Fibroblast of upper back skin (primary cell): ENCODE measurements around the gene AJUBA.

Source experiments
- DNase-seq: peaks from one replicate; pipeline ENCODE4 v3.0.0-alpha.2; 2013

Gene AJUBA

DNA sequence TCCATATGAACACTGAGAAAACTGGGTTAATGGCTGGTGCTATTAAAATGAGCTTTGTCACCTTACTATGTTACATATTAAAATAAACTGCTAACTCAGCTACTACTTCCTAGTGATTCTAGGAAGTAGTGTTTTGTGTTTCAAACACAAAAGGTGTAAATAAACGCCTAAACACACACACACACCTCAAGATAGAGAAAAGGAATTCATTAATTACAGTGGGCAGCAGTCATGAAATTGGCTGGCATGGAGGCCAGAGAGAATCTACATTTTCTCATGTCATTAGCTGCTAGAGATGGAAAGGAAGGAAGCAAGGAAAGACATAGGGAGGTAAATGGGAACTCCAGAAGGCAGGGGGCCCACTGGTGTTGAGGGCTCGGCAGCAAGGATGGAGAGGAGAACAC, 52.4 kb downstream of the AJUBA start:
- no peak for DNase-seq

DNA sequence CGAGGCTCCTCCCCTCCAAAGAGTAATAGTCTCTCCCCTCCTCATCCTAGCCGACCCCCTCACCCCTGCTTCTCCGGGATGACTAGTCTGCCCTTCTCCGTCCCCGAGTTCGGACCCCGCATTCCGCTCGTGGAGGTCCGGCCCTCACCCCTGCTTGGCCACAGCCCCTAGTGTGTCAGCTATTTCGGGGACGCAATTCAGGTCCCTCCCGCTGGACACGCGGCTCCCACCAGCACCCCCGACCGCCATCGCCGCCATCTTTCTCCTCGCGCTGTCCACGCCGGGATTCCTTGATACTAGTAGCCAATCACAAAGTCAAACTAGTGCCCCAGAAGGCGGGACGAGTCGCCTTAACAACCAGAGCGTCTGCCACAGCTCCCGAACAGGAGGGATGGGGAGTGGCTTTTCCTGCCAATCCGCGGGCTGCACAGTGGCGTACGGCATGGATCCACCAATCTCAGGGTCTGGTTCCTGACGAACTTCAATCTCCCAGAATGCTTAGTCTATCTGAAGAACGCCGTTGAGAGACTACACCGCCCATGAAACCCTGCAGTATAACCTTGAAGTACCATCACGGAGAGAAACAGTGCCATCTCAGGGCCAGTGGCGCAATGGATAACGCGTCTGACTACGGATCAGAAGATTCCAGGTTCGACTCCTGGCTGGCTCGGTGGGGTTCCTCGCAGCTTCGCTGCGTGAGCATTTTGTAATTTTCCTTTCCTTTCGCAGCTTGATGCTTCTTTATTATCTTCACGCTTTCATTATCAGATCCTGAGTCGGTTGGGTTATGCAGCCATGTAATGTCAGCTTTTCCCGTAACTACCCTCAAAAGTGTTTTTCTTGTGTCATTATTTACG, 53.0 kb downstream of the AJUBA start, which contains the start of gene PRMT5:
TSS of gene PRMT5 (minus strand) at position 273 of the 857 bp plus-strand sequence. CDS start at position 258, 15 bp downstream.
- DNase-seq: peak; percentile 100

GRCh38 chr14:22928237-22929103, 53.9 kb downstream of the AJUBA start:
- DNase-seq: no peak

DNA sequence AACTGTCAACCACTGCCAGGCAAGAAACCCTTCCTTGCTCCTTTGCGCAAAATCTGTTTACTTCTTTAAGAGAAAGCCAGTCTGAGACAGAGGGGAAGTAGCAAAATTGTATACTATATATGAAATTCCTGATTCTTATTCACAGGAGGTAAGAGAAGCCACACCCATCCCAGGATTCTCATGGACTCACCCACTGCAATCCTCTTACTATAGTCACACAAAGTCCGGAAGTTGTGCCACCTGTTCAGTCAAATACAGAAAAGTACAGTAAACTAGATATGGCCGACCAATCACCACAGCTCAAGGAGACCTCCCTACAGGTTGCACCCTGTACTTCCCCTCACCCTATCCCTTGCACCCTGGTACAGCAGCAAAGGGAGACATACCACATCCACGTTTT, 56.0 kb downstream of the AJUBA start:
- DNase-seq: no peak

DNA sequence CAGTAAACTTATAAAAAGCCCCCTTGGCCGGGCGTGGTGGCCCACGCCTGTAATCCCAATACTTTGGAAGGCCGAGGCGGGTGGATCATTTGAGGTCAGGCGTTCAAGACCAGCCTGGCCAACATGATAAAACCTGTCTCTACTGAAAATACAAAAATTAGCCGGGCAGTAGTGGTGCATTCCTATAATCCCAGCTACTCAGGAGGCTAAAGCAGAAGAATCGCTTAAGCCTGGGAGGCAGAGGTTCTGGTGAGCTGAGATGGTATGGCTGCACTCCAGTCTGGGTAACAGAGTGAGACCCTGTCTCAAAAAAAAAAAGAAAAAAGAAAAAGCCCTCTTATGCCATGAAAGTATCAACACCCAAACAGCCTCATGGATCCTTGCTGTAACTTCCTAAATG, 56.8 kb downstream of the AJUBA start:
- no peak for DNase-seq

DNA sequence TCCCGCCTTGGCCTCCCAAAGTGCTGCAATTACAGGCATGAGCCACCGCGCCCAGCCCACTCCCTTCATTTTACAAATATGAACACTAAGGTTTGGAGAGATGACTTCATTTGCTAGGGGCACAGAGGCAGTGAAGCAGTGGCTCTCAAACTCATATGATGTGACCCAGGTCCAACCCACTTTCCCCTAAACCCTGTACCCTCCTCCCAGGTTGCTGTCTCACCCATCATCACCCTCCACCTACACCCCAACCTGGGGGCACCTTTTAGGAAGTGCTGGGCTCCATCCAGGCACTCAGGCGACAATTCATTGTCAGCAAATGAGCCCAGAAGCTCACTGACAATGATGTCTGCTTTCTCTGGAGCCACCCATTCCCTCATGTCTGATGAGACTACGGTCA, 58.6 kb downstream of the AJUBA start:
- no peak for DNase-seq

GRCh38 chr14:22922294-22922693, 60.1 kb downstream of the AJUBA start:
- no peak for DNase-seq
